Suppressor macrophage (primary cell): ENCODE data around the gene THEMIS.

Experiments
- DNase-seq, 4 experiments: peaks; one replicate each; pipeline ENCODE4 v3.0.0-alpha.2; 2020 to 2022

The THEMIS gene

DNA sequence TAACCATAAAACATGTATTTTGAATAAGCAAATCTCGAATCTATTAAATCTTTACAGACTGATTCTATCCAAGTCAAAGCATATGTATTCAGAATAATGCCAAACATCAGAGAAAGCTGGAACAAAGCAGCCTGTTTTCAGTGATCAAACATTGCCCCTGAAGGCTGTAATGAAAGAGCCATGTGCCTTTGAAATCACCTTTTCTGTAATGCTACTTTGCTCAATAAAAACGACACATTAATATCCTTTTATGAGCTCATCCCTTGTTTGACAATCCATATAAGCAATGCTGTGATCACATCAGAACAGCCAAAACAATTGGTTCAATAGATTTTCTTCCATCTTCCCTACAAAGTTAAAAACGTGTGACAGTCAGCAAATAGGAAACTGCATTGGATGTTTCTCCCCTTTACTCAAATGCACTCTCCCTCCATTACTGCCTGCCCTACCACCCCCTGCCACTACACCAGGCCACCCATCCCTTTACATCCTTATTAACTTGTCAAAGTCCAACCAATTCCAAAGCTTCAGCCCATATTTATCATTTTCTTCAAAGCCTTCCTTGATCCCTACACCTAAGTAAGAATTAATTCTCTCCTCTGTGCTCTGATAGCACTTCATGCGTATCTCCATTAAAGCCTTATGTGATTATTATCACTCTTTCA lies 42.0 kb downstream of the THEMIS start:
- no peak for DNase-seq

GRCh38 chr6:127857051-127857637 lies 43.7 kb downstream of the THEMIS start:
- no peak for DNase-seq

- DNase-seq, result peak in 3 of 4 experiments; percentile 1 to 8 (median 6)
These were observed 45.2 kb downstream of the THEMIS start for GRCh38 chr6:127855542-127856159.

DNA sequence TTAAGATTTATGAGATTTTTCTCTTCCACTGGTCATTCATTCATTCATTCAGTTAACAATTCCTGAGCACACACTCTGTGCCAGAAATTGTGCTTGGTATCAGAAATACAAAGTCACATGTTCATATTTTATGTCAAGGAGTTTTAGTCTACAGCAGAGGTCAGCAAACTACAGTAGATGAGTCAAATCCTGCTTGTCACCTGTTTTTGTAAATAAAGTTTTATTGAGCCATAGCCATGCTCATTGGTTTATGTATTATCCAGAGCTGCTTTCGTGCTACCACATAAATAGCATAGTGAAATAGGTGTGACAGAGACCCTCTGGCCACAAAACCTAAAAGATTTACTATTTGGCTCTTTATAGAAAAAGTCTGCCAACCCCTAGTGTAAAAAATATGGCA lies 46.8 kb downstream of the THEMIS start:
- no peak for DNase-seq

DNA sequence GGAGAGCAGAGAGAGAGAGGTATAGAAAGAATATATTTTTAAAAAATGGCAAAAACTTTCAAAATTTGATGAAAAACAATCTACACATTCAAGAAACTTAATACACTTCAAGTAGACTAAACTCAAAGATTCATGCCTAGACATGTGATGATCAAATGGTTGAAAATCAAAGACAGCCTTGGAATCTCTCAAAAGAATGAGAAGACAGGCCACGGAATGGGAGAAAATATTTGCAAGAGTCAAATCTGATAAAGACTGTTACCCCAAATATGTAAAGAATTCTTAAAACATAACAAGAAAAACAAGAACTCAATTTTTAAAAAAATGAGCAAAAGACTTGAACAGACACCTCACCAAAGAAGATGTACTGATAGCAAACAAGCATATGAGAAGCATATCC lies 49.7 kb downstream of the THEMIS start:
- no peak for DNase-seq

- no peak for DNase-seq
These were observed 55.6 kb downstream of the THEMIS start for GRCh38 chr6:127845242-127845641.

- no peak for DNase-seq
These were observed 56.3 kb downstream of the THEMIS start for GRCh38 chr6:127844529-127844928.

DNA sequence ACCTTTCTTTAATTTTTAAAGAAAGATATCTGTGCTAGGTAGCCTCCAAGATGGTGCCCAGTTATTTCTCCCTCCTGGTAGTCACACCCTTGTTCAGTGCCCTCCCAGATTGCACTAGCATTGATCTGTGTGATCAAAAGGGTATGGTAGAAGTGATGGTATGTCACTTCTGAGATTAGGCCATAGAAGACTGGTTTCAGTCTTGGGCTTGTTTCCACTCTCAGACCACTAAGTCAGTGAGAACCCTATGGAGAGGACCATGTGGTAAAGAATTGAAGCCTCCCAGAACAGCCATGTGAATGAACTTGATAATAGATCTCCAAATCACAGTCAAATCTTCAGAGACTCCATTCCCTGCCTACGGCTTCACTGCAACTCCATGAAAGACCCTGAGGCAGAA lies 57.3 kb downstream of the THEMIS start:
- no peak for DNase-seq

- DNase-seq, result no peak
These were observed 58.3 kb downstream of the THEMIS start for GRCh38 chr6:127842562-127842961.

DNA sequence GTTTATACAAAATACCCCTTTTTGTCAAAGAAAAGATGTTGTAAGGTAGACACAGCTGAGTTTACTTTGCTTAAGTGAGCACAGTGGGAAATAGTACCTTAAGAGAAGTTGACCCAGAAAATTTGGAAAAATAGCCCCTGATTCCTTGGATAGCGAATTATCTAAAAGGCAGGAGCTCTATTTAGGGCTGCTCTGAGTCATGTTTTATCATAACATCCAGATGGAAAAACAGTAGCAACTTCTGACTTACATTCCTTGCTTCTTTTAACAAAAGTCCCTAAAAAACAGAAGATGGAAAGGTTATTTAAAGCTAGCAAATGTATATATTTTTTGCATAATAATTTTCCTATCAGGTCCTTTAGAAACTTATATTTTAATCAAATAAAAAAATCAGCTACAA lies 59.0 kb downstream of the THEMIS start:
- no peak for DNase-seq

GRCh38 chr6:127834136-127834535 lies 66.7 kb downstream of the THEMIS start:
- DNase-seq, result no peak

GRCh38 chr6:127833336-127833735 lies 67.5 kb downstream of the THEMIS start:
- DNase-seq, result no peak

DNA sequence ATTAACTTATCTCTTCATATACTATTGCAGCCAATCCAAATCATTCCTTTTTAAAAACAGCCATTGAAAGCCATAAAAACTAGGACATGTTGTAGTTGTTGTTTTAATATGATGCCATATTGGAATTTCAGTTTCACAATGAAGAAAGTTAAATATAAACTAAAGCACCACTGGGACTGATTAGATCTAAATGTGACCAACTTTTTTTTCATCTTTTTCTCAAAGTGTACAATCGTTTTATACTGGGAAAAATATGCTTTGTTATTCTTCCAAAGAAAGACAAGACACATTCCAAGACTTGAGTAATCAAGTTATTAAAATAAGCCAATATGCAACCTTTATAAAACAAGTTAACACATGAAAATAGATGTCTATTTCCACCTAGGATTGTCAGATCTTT lies 68.5 kb downstream of the THEMIS start:
- no peak for DNase-seq

- DNase-seq, result no peak
These were observed 76.8 kb downstream of the THEMIS start for GRCh38 chr6:127824061-127824460.

DNA sequence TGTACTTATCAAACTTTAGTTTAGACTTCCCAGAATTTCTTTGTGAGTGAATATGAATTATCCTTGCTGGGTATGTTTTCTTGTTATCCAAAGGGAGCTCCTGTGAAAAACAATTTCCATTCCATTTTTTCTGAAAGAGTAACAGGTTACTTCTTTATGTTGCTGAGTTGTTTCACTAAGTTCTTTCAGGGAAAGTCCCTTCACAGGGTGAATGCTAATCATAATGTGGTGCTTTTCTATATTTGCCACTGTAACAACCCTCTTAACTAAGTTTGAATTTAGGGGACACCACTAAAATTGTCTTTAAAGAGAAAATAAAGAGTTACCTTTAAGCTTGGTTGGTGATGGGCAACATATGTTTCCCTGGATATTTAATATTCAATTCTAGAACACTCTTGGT lies 79.4 kb downstream of the THEMIS start:
- no peak for DNase-seq

- DNase-seq, result no peak
These were observed 82.7 kb downstream of the THEMIS start for GRCh38 chr6:127818149-127818548.

DNA sequence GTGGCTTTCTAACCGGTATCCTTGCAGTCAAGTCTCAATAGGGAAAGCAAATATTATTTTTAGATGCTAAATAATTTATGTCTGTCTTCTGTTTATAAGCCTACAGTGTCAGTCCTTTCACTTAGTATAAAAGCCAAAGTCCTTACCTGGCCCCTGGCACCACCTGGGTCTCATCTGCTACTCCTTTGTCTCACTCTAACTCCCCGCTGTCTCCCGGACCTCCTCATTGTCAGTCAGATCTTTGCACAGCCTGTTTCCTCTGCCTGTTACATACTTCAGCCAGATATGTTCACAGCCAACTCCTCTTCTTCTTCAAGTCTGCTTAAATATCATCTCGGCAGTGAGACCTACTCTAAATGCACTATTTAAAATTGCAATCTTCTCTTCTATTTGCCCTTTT lies 84.2 kb downstream of the THEMIS start:
- DNase-seq, result no peak

DNA sequence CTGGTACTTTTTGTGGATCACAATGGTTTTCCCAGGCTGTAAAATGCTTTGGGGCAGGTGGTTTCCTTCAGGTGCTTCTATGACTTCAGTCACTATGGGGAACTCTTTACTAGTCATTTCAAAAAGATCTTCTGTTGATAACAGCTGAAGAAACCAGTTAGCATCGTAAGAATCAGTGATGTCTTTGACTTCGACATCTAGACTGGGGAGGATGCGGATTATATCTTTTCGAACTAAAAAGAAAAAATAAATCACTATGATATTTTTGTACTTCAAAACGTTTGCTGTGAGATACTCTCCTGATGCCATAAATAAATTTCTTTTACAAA lies 87.2 kb downstream of the THEMIS start:
- no peak for DNase-seq

DNA sequence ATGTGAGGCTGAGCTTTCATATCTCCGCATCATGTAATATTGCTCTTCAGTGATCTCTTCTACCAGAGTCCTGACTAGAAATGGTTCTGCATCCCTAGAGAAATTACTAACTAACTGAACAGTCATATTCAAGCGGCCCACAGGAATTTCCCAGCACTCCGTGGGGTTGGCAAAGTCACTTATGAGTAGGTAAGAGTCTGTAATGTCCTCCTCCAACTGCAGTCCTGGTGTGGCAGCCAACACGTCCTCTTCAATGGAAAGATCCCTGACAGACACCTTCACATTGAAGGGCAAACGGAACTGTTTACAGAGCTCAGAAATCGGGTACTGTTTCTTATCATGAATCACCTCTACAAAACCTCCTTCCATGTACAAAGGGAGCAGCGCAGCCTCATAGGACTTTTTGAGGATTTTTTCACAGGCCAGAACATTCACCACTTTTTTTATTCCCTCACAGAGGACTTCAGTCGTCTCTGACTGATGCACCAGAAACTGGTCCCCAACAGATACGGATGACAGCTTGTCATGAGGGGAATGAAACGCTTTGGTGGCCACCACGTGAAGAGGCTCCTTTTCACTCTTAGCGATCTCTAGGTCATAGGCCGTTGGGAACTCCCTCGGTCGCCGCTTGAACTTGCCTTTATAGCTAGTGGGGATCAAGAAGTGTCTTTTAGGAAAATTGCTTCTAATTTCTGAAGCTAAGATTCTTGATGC lies 87.7 kb downstream of the THEMIS start:
- DNase-seq, result no peak

- no peak for DNase-seq
These were observed 88.8 kb downstream of the THEMIS start for GRCh38 chr6:127811900-127812570.

DNA sequence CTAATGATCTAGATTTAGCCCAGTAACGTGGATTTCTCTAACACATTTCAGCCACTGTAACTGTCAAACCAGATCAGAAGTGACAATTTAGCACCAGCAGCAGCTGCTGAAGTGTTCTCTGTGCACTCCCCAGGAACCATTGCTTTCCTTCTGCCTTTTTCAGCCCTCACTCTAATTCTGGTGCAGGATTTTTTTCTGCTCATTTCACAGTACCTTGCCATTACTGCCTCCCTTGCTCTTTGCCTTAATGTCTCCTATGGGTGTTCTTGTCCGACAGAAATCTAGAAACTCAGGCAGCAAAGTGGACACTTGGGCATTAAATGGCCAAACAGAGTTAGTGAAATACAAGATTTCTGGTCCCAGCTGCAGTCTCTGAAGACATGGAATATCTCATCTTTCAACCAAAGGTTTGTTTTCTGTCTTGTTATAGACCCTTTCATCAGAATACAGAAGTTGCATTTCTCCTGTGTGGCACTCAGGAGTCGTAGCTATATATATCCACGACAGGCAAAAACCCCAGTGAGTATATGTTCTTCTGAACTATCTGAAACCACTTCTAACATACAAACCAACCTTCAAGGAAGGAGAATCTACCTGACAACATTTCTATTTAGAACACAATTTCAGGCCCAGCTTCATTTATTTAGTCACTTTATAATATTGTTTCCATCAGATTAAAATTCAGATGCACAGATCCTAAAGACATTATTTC lies 92.9 kb downstream of the THEMIS start:
- DNase-seq, result no peak

DNA sequence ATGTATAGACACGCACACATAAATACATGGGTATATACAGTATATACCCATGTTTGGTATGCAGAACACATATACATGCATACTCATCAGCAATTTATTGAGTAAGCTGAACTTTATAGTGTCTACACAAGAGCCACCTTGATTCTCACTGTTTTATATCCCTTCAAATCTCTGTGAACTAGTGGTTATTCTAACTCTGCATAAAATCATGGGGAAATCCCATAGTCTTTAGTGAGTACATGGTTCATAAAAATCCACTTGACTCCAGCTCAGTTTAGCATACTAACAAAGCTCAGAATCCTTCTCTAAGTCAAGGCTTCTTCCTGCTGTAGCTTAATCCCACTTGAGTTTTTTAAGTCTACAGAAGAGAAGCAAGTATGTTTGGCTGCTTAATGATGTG lies 104.1 kb downstream of the THEMIS start:
- DNase-seq, result no peak

- DNase-seq, result no peak
These were observed 106.5 kb downstream of the THEMIS start for GRCh38 chr6:127794405-127794804.
